GM23338 (cell line): ENCODE measurements around the gene TBCD. TPM values are rescaled to one million over a fixed set of nuclear protein-coding genes. Genes with fewer than 3 reads are reported as not detected.

Experiments used
- ATAC-seq: fragments of 200-7000 bp; cut with Tn5 transposase; 3 replicates; pipeline ENCODE4 v1.9.1; 2020
- DNase-seq: peaks from one replicate; pipeline ENCODE4 v3.0.0-alpha.2; 2015; ENCODE audit warnings: low spot score
- H2AFZ ChIP-seq: fragments of 200-600 bp; sonication (generic); 2 replicates; pipeline ENCODE4 v1.8.0; 2016; ENCODE audit warnings: antibody characterized with exemption, mild to moderate bottlenecking, moderate library complexity
- H3F3A ChIP-seq: fragments of 200-600 bp; sonication (generic); replicated peaks from 2 replicates; pipeline ENCODE4 v1.8.0; 2017; ENCODE audit warnings: antibody characterized with exemption, mixed run types, low read depth
- H3K27ac ChIP-seq: fragments of 200-600 bp; sonication (generic); 2 replicates; pipeline ENCODE4 v1.6.1; 2016; ENCODE audit warnings: low read depth
- H3K27me3 ChIP-seq: fragments of 200-600 bp; sonication (generic); 2 replicates; pipeline ENCODE4 v1.8.0; 2016; ENCODE audit warnings: mild to moderate bottlenecking, mixed run types, moderate library complexity; ENCODE audit not compliant: insufficient read depth
- H3K36me3 ChIP-seq: fragments of 200-600 bp; sonication (generic); 2 replicates; pipeline ENCODE4 v1.8.0; 2016; ENCODE audit warnings: mild to moderate bottlenecking; ENCODE audit not compliant: insufficient read depth
- H3K4me1 ChIP-seq: fragments of 200-600 bp; sonication (generic); 2 replicates; pipeline ENCODE4 v1.8.0; 2016; ENCODE audit warnings: mild to moderate bottlenecking, moderate library complexity; ENCODE audit not compliant: insufficient read depth
- H3K4me2 ChIP-seq: fragments of 200-600 bp; sonication (generic); 2 replicates; pipeline ENCODE4 v1.7.1; 2017; ENCODE audit warnings: mixed run types
- H3K4me3 ChIP-seq: fragments of 200-600 bp; sonication (generic); 2 replicates; pipeline ENCODE4 v1.6.1; 2016; ENCODE audit warnings: mixed run types
- H3K79me2 ChIP-seq: fragments of 200-600 bp; sonication (generic); replicated peaks from 2 replicates; pipeline ENCODE4 v1.8.0; 2017; ENCODE audit warnings: mild to moderate bottlenecking; ENCODE audit not compliant: insufficient read depth
- H3K9me2 ChIP-seq: fragments of 200-600 bp; sonication (generic); 2 replicates; pipeline ENCODE4 v1.8.0; 2017; ENCODE audit not compliant: insufficient read depth
- H4K20me1 ChIP-seq: fragments of 200-600 bp; sonication (generic); replicated peaks from 2 replicates; pipeline ENCODE4 v1.8.0; 2017; ENCODE audit warnings: mild to moderate bottlenecking; ENCODE audit not compliant: insufficient read depth
- H3K27ac Mint-ChIP-seq: 2 replicates; pipeline ENCODE4 v1.8.0; 2020; ENCODE audit warnings: inconsistent platforms, mild to moderate bottlenecking, moderate library complexity, mixed read lengths
- H3K27me3 Mint-ChIP-seq: 3 replicates; pipeline ENCODE4 v1.8.0; 2022; ENCODE audit warnings: low read depth, mild to moderate bottlenecking, moderate library complexity, mixed read lengths, inconsistent platforms; ENCODE audit not compliant: insufficient read depth, poor library complexity
- H3K36me3 Mint-ChIP-seq: 3 replicates; pipeline ENCODE4 v1.8.0; 2021; ENCODE audit warnings: low read depth, mild to moderate bottlenecking, inconsistent platforms, moderate library complexity, mixed read lengths
- H3K4me1 Mint-ChIP-seq: 3 replicates; pipeline ENCODE4 v1.8.0; 2020; ENCODE audit warnings: mild to moderate bottlenecking, inconsistent platforms, mixed read lengths
- H3K4me3 Mint-ChIP-seq: 3 replicates; pipeline ENCODE4 v1.8.0; 2021; ENCODE audit warnings: moderate library complexity, mild to moderate bottlenecking, inconsistent platforms, mixed read lengths
- H3K9me3 Mint-ChIP-seq: 3 replicates; pipeline ENCODE4 v1.8.0; 2020; ENCODE audit warnings: moderate library complexity, mild to moderate bottlenecking, inconsistent platforms, mixed read lengths
- EZH2phosphoT487 ChIP-seq: fragments of 200-600 bp; sonication (generic); IDR thresholded peaks from one replicate; pipeline ENCODE4 v1.8.1; 2018; ENCODE audit warnings: antibody characterized with exemption; ENCODE audit not compliant: unreplicated experiment
- JUNB ChIP-seq: IDR thresholded peaks from one replicate; pipeline ENCODE4 v1.6.1; 2016; ENCODE audit warnings: antibody characterized with exemption; ENCODE audit not compliant: unreplicated experiment
- STAT1 ChIP-seq: IDR thresholded peaks from one replicate; pipeline ENCODE4 v1.6.1; 2016; ENCODE audit warnings: antibody characterized with exemption; ENCODE audit not compliant: unreplicated experiment
- ZNF114 ChIP-seq: fragments of 250-450 bp; sonication (Bioruptor Pico); IDR thresholded peaks from 2 replicates; pipeline ENCODE4 v1.5.0; 2020; ENCODE audit warnings: mild to moderate bottlenecking, moderate library complexity
- ZNF331 ChIP-seq: fragments of 250-450 bp; sonication (Bioruptor Pico); IDR thresholded peaks from 2 replicates; pipeline ENCODE4 v1.5.0; 2020; ENCODE audit warnings: low read depth, mild to moderate bottlenecking, moderate library complexity
- polyA plus RNA-seq: library from polyadenylated mRNA; unstranded; fragments of >200 nt; fragmentation: Nextera tagmentation; extraction: Ambion mirVana; gene quantifications from 2 replicates; pipeline ENCODE4 v1.2.1, GENCODE V29; 2016
- total RNA-seq: library from RNA; depleted of rRNA; stranded (reverse); fragments of >200 nt; shearing (Covaris generic); gene quantifications from 2 replicates; pipeline ENCODE4 v1.2.3, GENCODE V29; 2014
- TF ChIP-seq, protein P1 (sequence below): IDR thresholded peaks from one replicate; pipeline ENCODE4 v1.6.1; 2018; ENCODE audit warnings: antibody characterized with exemption; ENCODE audit not compliant: unreplicated experiment
- TF ChIP-seq, protein P2 (sequence below), 2 experiments: fragments of 200-600 bp in 1 of 2; sonication (generic) in 1 of 2; conservative IDR thresholded peaks; 2 replicates each; pipeline versions ENCODE4 v1.5.1 to v1.6.1; 2016 to 2017; ENCODE audit warnings: antibody characterized with exemption in 2 of 2, low read depth in 2 of 2, mild to moderate bottlenecking in 2 of 2, moderate library complexity in 1 of 2
- TF ChIP-seq, protein P3 (sequence below): IDR thresholded peaks from 2 replicates; pipeline ENCODE4 v1.6.1; 2016; ENCODE audit warnings: antibody characterized with exemption

The TBCD gene
- total and polyA plus RNA-seq, 2 experiments from 2014 or later, result 75.0 to 116 TPM

DNA sequence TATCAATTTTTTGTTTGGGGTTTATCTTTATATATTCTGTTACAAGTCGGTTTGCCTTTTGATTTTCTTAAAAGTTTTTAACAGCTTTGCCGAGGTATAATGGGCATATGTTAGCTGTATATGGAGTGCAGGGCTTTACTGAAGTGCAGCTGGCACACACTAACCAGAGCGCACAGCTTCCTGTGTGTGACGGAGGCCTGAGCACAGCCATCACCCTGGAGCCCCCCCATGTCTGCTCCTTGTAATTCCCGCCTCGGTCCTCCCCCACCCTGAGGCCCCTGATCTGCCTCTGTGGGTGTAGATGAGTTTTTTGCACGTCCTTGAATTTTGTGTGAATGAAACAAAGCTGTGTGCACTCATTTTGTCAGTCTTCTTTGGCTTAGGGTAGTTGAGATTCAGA lies 148.1 kb downstream of the TBCD start (continued):
- TF ChIP-seq, protein P1, sequence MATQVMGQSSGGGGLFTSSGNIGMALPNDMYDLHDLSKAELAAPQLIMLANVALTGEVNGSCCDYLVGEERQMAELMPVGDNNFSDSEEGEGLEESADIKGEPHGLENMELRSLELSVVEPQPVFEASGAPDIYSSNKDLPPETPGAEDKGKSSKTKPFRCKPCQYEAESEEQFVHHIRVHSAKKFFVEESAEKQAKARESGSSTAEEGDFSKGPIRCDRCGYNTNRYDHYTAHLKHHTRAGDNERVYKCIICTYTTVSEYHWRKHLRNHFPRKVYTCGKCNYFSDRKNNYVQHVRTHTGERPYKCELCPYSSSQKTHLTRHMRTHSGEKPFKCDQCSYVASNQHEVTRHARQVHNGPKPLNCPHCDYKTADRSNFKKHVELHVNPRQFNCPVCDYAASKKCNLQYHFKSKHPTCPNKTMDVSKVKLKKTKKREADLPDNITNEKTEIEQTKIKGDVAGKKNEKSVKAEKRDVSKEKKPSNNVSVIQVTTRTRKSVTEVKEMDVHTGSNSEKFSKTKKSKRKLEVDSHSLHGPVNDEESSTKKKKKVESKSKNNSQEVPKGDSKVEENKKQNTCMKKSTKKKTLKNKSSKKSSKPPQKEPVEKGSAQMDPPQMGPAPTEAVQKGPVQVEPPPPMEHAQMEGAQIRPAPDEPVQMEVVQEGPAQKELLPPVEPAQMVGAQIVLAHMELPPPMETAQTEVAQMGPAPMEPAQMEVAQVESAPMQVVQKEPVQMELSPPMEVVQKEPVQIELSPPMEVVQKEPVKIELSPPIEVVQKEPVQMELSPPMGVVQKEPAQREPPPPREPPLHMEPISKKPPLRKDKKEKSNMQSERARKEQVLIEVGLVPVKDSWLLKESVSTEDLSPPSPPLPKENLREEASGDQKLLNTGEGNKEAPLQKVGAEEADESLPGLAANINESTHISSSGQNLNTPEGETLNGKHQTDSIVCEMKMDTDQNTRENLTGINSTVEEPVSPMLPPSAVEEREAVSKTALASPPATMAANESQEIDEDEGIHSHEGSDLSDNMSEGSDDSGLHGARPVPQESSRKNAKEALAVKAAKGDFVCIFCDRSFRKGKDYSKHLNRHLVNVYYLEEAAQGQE, result no peak
- TF ChIP-seq, protein P2, sequence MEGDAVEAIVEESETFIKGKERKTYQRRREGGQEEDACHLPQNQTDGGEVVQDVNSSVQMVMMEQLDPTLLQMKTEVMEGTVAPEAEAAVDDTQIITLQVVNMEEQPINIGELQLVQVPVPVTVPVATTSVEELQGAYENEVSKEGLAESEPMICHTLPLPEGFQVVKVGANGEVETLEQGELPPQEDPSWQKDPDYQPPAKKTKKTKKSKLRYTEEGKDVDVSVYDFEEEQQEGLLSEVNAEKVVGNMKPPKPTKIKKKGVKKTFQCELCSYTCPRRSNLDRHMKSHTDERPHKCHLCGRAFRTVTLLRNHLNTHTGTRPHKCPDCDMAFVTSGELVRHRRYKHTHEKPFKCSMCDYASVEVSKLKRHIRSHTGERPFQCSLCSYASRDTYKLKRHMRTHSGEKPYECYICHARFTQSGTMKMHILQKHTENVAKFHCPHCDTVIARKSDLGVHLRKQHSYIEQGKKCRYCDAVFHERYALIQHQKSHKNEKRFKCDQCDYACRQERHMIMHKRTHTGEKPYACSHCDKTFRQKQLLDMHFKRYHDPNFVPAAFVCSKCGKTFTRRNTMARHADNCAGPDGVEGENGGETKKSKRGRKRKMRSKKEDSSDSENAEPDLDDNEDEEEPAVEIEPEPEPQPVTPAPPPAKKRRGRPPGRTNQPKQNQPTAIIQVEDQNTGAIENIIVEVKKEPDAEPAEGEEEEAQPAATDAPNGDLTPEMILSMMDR (conservative IDR thresholded peaks at IDR 0.05; ENCODE audit: low read depth in 2 of 2), result no peak
- TF ChIP-seq, protein P3, sequence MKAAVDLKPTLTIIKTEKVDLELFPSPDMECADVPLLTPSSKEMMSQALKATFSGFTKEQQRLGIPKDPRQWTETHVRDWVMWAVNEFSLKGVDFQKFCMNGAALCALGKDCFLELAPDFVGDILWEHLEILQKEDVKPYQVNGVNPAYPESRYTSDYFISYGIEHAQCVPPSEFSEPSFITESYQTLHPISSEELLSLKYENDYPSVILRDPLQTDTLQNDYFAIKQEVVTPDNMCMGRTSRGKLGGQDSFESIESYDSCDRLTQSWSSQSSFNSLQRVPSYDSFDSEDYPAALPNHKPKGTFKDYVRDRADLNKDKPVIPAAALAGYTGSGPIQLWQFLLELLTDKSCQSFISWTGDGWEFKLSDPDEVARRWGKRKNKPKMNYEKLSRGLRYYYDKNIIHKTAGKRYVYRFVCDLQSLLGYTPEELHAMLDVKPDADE, result no peak
- no peak for TF ChIP-seq ZNF331 (CRISPR knock-in tag)
- no peak for TF ChIP-seq EZH2phosphoT487
- no peak for TF ChIP-seq ZNF114 (CRISPR knock-in tag)
- no peak for TF ChIP-seq STAT1

DNA sequence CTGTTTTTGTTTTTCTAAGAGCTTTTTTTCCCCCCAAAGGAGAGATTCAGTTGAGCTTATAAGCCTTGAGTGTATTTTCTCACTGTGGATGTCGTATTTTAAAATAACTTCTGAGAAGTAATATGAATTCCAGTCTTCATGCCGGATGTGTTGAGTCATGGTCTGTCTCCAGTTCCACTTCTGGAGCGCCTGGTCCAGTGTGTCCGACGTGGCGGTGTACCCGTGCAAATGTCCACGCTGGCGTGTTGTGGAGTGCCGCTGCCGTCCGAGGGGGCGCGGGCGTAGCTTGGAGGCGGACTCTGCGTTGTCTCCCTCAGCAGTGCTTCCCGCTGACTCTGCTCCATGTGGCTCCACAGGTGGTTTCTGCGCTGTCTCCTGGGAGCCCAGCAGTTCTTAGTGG lies 148.9 kb downstream of the TBCD start:
- H3K4me1 ChIP-seq, result no peaks in the 10 kb centered on the region
- ATAC-seq (0 out of 3 replicates have a peak, but pooled peaks have one; percentile 23), DNase-seq (no peak)
- TF ChIP-seq JUNB (no peak), ZNF114 (CRISPR knock-in tag) (no peak), EZH2phosphoT487 (no peak)
- TF ChIP-seq, protein P2 (conservative IDR thresholded peaks at IDR 0.05; ENCODE audit: low read depth in 2 of 2), result no peak
- no peak overlapping the region for H3K27ac ChIP-seq
- H3K79me2 ChIP-seq, result peaks cover 29% of the 10 kb centered on the region
- Mint-ChIP-seq H3K27me3 (peaks cover 23% of the 10 kb centered on the region), H3K36me3 (peaks cover 57% of the 10 kb centered on the region), H3K27ac (peak overlapping the region; percentile 88), H3K9me3 (no peaks in the 10 kb centered on the region; the same call in 1 of the 3 replicates), H3K4me1 (peaks cover 2% of the 10 kb centered on the region; the same call in 1 of the 3 replicates), H3K4me3 (no peak overlapping the region)
- H4K20me1 ChIP-seq, result no peaks in the 10 kb centered on the region; the same call in 1 of the 2 replicates
- no peaks in the 10 kb centered on the region for H3K27me3 ChIP-seq
- H3F3A ChIP-seq, result no peaks in the 10 kb centered on the region
- H3K4me2 ChIP-seq, result no peak overlapping the region
- no peak overlapping the region for H2AFZ ChIP-seq
- H3K36me3 ChIP-seq, result no peaks in the 10 kb centered on the region
- H3K9me2 ChIP-seq, result no peaks in the 10 kb centered on the region
- H3K4me3 ChIP-seq, result no peak overlapping the region
